OCI-LY7 (cell line): ENCODE measurements around the gene MRPL9. TPM values are rescaled to one million over a fixed set of nuclear protein-coding genes. Genes with fewer than 3 reads are reported as not detected.
"Not testable (repeated sequence)": the region's sequence is repeated elsewhere in the genome, so short reads cannot be mapped to it uniquely, and the experiment has no call there.

Experiments used
- BruUV-seq: library from RNA; stranded (reverse); fragments of 400-500 nt; replicated peaks from 2 replicates; lab custom pipeline; 2021; lab: Mats Ljungman, UMichigan
- CTCF ChIA-PET: fragments of 300-600 bp; sonication (Branson Sonifier 250); formaldehyde crosslinking; loops from one replicate; lab custom pipeline; 2022; ENCODE audit warnings: antibody characterized with exemption; ENCODE audit not compliant: unreplicated experiment; lab: Charles Lee
- POLR2A ChIA-PET: fragments of 300-600 bp; sonication (Branson Sonifier 250); formaldehyde crosslinking; loops from one replicate; lab custom pipeline; 2022; ENCODE audit warnings: antibody characterized with exemption; lab: Charles Lee
- DNase-seq: peaks from one replicate; pipeline ENCODE4 v3.0.0-alpha.2; 2015; ENCODE audit warnings: low spot score
- H2AFZ ChIP-seq: fragments of 200-600 bp; sonication (generic), shearing (Covaris generic); 2 replicates; pipeline ENCODE4 v1.6.1; 2014; ENCODE audit warnings: mild to moderate bottlenecking, antibody characterized with exemption, low read length, moderate library complexity
- H3K27ac ChIP-seq: fragments of 200-600 bp; sonication (generic); 2 replicates; pipeline ENCODE4 v1.5.1; 2014; ENCODE audit warnings: mixed run types, low read depth, mild to moderate bottlenecking, moderate library complexity, low read length, inconsistent platforms; ENCODE audit not compliant: poor library complexity, severe bottlenecking
- H3K36me3 ChIP-seq: fragments of 200-600 bp; sonication (generic); 2 replicates; pipeline ENCODE4 v1.6.1; 2014; ENCODE audit warnings: mild to moderate bottlenecking, antibody characterized with exemption, low read length, moderate library complexity, mixed read lengths; ENCODE audit not compliant: insufficient read depth
- H3K4me1 ChIP-seq: fragments of 200-600 bp; sonication (generic); 2 replicates; pipeline ENCODE4 v1.5.1; 2014; ENCODE audit warnings: mild to moderate bottlenecking, low read length; ENCODE audit not compliant: insufficient read depth, poor library complexity, severe bottlenecking
- H3K4me2 ChIP-seq: fragments of 200-600 bp; sonication (generic); 2 replicates; pipeline ENCODE4 v1.6.1; 2014; ENCODE audit warnings: mild to moderate bottlenecking, low read length
- H3K4me3 ChIP-seq: fragments of 200-600 bp; sonication (generic); 2 replicates; pipeline ENCODE4 v1.5.1; 2014; ENCODE audit warnings: mild to moderate bottlenecking, low read depth, low read length; ENCODE audit not compliant: poor library complexity, severe bottlenecking
- H3K79me2 ChIP-seq: fragments of 200-600 bp; sonication (generic); 2 replicates; pipeline ENCODE4 v1.6.1; 2016; ENCODE audit warnings: low read depth, mild to moderate bottlenecking, low read length, moderate library complexity, mixed read lengths; ENCODE audit not compliant: insufficient read depth
- H3K9me2 ChIP-seq: fragments of 200-600 bp; sonication (generic); 2 replicates; pipeline ENCODE4 v1.6.1; 2016; ENCODE audit warnings: mild to moderate bottlenecking, low read length, mixed read lengths; ENCODE audit not compliant: insufficient read depth
- H3K9me3 ChIP-seq: fragments of 200-600 bp; sonication (generic); 2 replicates; pipeline ENCODE4 v1.6.1; 2014; ENCODE audit warnings: mild to moderate bottlenecking, mixed run types, low read length, mixed read lengths
- H4K20me1 ChIP-seq: fragments of 200-600 bp; sonication (generic); 2 replicates; pipeline ENCODE4 v1.6.1; 2014; ENCODE audit warnings: mild to moderate bottlenecking, antibody characterized with exemption, low read length, moderate library complexity, mixed read lengths; ENCODE audit not compliant: insufficient read depth
- EZH2phosphoT487 ChIP-seq: fragments of 200-600 bp; sonication (generic); IDR thresholded peaks from 2 replicates; pipeline ENCODE4 v1.6.1; 2018; ENCODE audit warnings: low read depth, borderline replicate concordance, mild to moderate bottlenecking, mixed run types, antibody characterized with exemption, low read length, moderate library complexity, mixed read lengths
- intact Hi-C: fragments of 100-400 bp; cut with micrococcal nuclease; formaldehyde crosslinking; loops from one replicate; pipeline ENCODE4 v1.10.0; 2022; ENCODE audit not compliant: unreplicated experiment
- total RNA-seq, 2 experiments: library from RNA; depleted of rRNA in 1 of 2; stranded (reverse); fragments of >200 nt in 1 of 2; shearing (Covaris generic) in 1 of 2; gene quantifications; 2 replicates each; pipeline ENCODE4 v1.2.3, GENCODE V29; 2014 to 2022
- TF ChIP-seq, protein P1 (sequence below): fragments of 200-600 bp; sonication (generic); conservative IDR thresholded peaks from 2 replicates; pipeline ENCODE4 v1.5.1; 2014; ENCODE audit warnings: mild to moderate bottlenecking, antibody characterized with exemption, low read length, moderate library complexity, mixed read lengths

Gene MRPL9
- total RNA-seq, 2 experiments from 2014 or later: 98.6 to 107 TPM

DNA sequence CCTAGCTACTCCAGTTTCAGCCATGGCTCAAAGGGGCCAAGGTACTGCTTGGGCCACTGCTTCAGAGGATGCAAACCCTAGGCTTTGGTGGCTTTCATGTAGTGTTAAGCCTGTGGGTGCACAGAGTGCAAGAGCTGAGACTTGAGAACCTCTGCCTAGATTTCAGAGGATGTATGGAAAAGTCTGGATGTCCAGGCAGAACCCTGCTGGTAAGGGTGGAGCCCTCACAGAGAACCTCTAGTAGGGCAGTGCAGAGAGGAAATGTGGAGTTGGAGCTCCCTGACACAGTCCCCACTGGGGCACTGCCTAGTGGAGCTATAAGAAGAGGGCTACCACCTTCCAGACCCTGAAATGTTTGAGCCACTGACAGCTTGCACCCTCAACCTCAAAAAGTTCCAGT is 25.8 kb downstream of the MRPL9 start:
- TF ChIP-seq, protein P1, sequence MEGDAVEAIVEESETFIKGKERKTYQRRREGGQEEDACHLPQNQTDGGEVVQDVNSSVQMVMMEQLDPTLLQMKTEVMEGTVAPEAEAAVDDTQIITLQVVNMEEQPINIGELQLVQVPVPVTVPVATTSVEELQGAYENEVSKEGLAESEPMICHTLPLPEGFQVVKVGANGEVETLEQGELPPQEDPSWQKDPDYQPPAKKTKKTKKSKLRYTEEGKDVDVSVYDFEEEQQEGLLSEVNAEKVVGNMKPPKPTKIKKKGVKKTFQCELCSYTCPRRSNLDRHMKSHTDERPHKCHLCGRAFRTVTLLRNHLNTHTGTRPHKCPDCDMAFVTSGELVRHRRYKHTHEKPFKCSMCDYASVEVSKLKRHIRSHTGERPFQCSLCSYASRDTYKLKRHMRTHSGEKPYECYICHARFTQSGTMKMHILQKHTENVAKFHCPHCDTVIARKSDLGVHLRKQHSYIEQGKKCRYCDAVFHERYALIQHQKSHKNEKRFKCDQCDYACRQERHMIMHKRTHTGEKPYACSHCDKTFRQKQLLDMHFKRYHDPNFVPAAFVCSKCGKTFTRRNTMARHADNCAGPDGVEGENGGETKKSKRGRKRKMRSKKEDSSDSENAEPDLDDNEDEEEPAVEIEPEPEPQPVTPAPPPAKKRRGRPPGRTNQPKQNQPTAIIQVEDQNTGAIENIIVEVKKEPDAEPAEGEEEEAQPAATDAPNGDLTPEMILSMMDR: no peak
- TF ChIP-seq EZH2phosphoT487: no peak
- ChIA-PET CTCF (no interaction called here), POLR2A (interaction anchor here (0.6 kb wide), 1 partner anchor 1398 kb away, joined by 5 read pairs; no protein-coding TSS in a partner anchor)
- Histone ChIP-seq H3K27ac (no peak overlapping the region), H3K36me3 (no peaks in the 10 kb centered on the region), H3K79me2 (no peaks in the 10 kb centered on the region), H3K9me3 (peaks cover 18% of the 10 kb centered on the region; the same call in 1 of the 2 replicates), H3K4me1 (no peaks in the 10 kb centered on the region), H3K4me3 (no peak overlapping the region), H3K4me2 (no peak overlapping the region), H2AFZ (no peak overlapping the region), H4K20me1 (no peaks in the 10 kb centered on the region), H3K9me2 (no peaks in the 10 kb centered on the region)
- no TSS peak for BruUV-seq
- peak; percentile 8 for DNase-seq
- intact Hi-C loops: loop anchor here (10.0 kb wide), 2 partner anchors 293 to 433 kb away; no protein-coding TSS in a partner anchor

DNA sequence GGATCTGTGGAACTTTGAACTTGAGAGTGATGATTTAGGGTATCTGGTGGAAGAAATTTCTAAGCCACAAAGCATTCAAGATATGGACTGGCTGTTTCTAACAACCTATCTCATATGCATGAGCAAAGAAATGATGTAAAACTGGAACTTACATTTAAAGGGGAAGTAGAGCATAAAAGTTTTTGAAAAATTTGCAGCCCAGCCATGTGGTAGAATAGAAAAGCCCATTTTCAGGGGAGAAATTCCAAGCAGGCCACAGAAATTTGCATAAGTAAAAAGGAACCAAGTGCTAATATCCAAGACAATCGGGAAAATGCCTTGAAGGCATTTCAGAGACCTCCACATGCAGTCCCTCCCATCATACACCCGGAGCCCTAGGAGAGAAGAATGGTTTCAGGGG is 26.3 kb downstream of the MRPL9 start:
- no peaks in the 10 kb centered on the region for H3K36me3 ChIP-seq
- H4K20me1 ChIP-seq: no peaks in the 10 kb centered on the region
- no peak overlapping the region for H3K4me3 ChIP-seq
- no peaks in the 10 kb centered on the region for H3K4me1 ChIP-seq
- intact Hi-C loops: loop anchor here (10.0 kb wide), 2 partner anchors 292 to 432 kb away; no protein-coding TSS in a partner anchor
- H3K9me3 ChIP-seq: peaks cover 18% of the 10 kb centered on the region; the same call in 1 of the 2 replicates
- no peak for DNase-seq
- no peaks in the 10 kb centered on the region for H3K9me2 ChIP-seq
- no TSS peak for BruUV-seq
- H3K27ac ChIP-seq: no peak overlapping the region
- ChIA-PET CTCF (no interaction called here), POLR2A (no interaction called here)
- H2AFZ ChIP-seq: no peak overlapping the region
- no peak overlapping the region for H3K4me2 ChIP-seq
- TF ChIP-seq, protein P1: no peak
- no peaks in the 10 kb centered on the region for H3K79me2 ChIP-seq

DNA sequence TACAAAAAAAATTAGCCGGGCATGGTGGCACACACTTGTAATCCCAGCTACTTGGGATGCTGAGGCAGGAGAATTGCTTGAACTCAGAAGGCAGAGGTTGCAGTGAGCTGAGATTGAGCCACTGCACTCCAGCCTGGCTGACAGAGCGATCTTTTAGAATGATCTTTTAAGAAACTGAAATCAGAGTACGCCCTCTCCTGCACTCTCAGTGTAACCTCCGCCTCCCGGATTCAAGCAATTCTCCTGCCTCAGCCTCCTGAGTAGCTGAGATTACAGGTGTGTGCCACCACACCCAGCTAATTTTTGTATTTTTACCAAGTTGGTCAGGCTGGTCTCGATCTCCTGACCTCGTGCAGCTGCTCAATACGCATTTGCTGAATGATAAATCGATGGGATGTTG is 29.3 kb downstream of the MRPL9 start:
- intact Hi-C loops: loop anchor here (2.0 to 10.0 kb wide), 3 partner anchors 103 to 429 kb away; no protein-coding TSS in a partner anchor
- H3K9me3 ChIP-seq: peaks cover 18% of the 10 kb centered on the region; the same call in 1 of the 2 replicates
- H3K27ac ChIP-seq, H4K20me1 ChIP-seq, CTCF ChIA-PET, BruUV-seq, H3K4me2 ChIP-seq, H3K9me2 ChIP-seq, DNase-seq, H2AFZ ChIP-seq, H3K36me3 ChIP-seq, H3K4me3 ChIP-seq, H3K79me2 ChIP-seq, H3K4me1 ChIP-seq: not testable (repeated sequence)
- POLR2A ChIA-PET: interaction anchor here (0.7 kb wide), 1 partner anchor 110 kb away, joined by 4 read pairs; no protein-coding TSS in a partner anchor
